Hepatocyte (in vitro differentiated cells): ENCODE data around the gene LGALS8. TPM values are rescaled to one million over a fixed set of nuclear protein-coding genes. Genes with fewer than 3 reads are reported as not detected.

ENCODE experiments used
- DNase-seq: peaks from one replicate; pipeline ENCODE4 v3.0.0-alpha.2; 2016; ENCODE audit warnings: low spot score
- H2AFZ ChIP-seq: fragments of 200-600 bp; sonication (generic); 2 replicates; pipeline ENCODE4 v1.6.0; 2016; ENCODE audit warnings: antibody characterized with exemption, mild to moderate bottlenecking
- H3K27ac ChIP-seq: fragments of 200-600 bp; sonication (generic); 2 replicates; pipeline ENCODE4 v1.5.1; 2016; ENCODE audit warnings: mild to moderate bottlenecking
- H3K27me3 ChIP-seq: fragments of 200-600 bp; sonication (generic); 2 replicates; pipeline ENCODE4 v1.6.1; 2016
- H3K36me3 ChIP-seq: fragments of 200-600 bp; sonication (generic); replicated peaks from 2 replicates; pipeline ENCODE4 v1.5.1; 2016; ENCODE audit warnings: low read depth; ENCODE audit not compliant: insufficient read depth
- H3K4me1 ChIP-seq: fragments of 200-600 bp; sonication (generic); 2 replicates; pipeline ENCODE4 v1.5.1; 2016; ENCODE audit warnings: mild to moderate bottlenecking, moderate library complexity; ENCODE audit not compliant: insufficient read depth
- H3K4me2 ChIP-seq: fragments of 200-600 bp; sonication (generic); 2 replicates; pipeline ENCODE4 v1.6.0; 2016
- H3K4me3 ChIP-seq: fragments of 200-600 bp; sonication (generic); 2 replicates; pipeline ENCODE4 v1.5.1; 2016; ENCODE audit warnings: mild to moderate bottlenecking
- H3K79me2 ChIP-seq: fragments of 200-600 bp; sonication (generic); 2 replicates; pipeline ENCODE4 v1.6.0; 2017; ENCODE audit warnings: mild to moderate bottlenecking
- H3K9me2 ChIP-seq: fragments of 200-600 bp; sonication (generic); replicated peaks from 2 replicates; pipeline ENCODE4 v1.6.0; 2017; ENCODE audit warnings: mild to moderate bottlenecking; ENCODE audit not compliant: insufficient read depth
- H3K9me3 ChIP-seq: fragments of 200-600 bp; sonication (generic); 2 replicates; pipeline ENCODE4 v1.5.1; 2016; ENCODE audit warnings: low read depth, mild to moderate bottlenecking
- H4K20me1 ChIP-seq: fragments of 200-600 bp; sonication (generic); 2 replicates; pipeline ENCODE4 v1.6.0; 2016; ENCODE audit warnings: mild to moderate bottlenecking; ENCODE audit not compliant: insufficient read depth, poor library complexity, severe bottlenecking
- EZH2 ChIP-seq: fragments of 200-600 bp; sonication (generic); IDR thresholded peaks from 2 replicates; pipeline ENCODE4 v1.6.1; 2016; ENCODE audit warnings: antibody characterized with exemption, mild to moderate bottlenecking, borderline replicate concordance
- EZH2phosphoT487 ChIP-seq: fragments of 200-600 bp; sonication (generic); IDR thresholded peaks from one replicate; pipeline ENCODE4 v1.6.1; 2018; ENCODE audit warnings: antibody characterized with exemption, mild to moderate bottlenecking, low read depth, moderate library complexity; ENCODE audit not compliant: unreplicated experiment, severe bottlenecking
- WGBS: methylation state at CpG from one replicate; pipeline ENCODE4 v1.1.6; 2016; ENCODE audit warnings: low lambda C conversion rate; ENCODE audit errors: missing lambda C conversion rate; 5-methylcytosine and 5-hydroxymethylcytosine counted together
- polyA plus RNA-seq: library from polyadenylated mRNA; unstranded; fragments of >200 nt; fragmentation: Nextera tagmentation; extraction: Ambion mirVana; gene quantifications from 2 replicates; pipeline ENCODE4 v1.2.1, GENCODE V29; 2016
- total RNA-seq: library from RNA; depleted of rRNA; stranded (reverse); fragments of >200 nt; gene quantifications from 2 replicates; pipeline ENCODE4 v1.2.3, GENCODE V29; 2014
- TF ChIP-seq, protein P1 (sequence below): fragments of 200-600 bp; sonication (generic); IDR thresholded peaks from 2 replicates; pipeline ENCODE4 v1.5.1; 2016; ENCODE audit warnings: antibody characterized with exemption, mild to moderate bottlenecking; ENCODE audit not compliant: poor library complexity

LGALS8 gene
- total and polyA plus RNA-seq, 2 experiments from 2014 or later, result 33.5 to 46.6 TPM

DNA sequence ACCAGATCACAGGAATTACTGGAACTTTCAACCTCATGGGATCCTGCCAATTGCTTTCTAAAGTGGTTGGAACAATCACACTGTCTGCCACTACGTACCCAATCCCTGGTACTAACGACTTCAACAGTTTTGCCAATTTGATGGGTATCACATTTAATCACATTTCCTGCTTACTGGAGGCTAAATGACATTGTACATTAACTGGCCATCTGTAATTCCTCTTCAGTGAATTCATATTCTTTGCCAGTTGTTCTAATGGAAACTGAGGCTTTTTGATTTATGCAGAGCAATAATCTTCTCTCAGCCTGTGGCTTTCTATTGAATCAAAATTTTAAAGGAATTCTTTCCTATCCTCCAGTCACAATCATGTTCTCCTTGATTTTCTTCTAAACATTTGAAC lies 38.2 kb downstream of the LGALS8 start:
- H3K27ac ChIP-seq, result no peak overlapping the region
- 86% methylated on average over 2 of the region's 2 CpGs for WGBS
- no peaks in the 10 kb centered on the region for H3K9me3 ChIP-seq
- no peak overlapping the region for H3K4me3 ChIP-seq
- H3K27me3 ChIP-seq, result no peaks in the 10 kb centered on the region
- H3K4me1 ChIP-seq, result no peaks in the 10 kb centered on the region
- H3K9me2 ChIP-seq, result no peaks in the 10 kb centered on the region
- no peaks in the 10 kb centered on the region for H3K79me2 ChIP-seq
- no peak for TF ChIP-seq EZH2
- TF ChIP-seq EZH2phosphoT487, result no peak
- TF ChIP-seq, protein P1, sequence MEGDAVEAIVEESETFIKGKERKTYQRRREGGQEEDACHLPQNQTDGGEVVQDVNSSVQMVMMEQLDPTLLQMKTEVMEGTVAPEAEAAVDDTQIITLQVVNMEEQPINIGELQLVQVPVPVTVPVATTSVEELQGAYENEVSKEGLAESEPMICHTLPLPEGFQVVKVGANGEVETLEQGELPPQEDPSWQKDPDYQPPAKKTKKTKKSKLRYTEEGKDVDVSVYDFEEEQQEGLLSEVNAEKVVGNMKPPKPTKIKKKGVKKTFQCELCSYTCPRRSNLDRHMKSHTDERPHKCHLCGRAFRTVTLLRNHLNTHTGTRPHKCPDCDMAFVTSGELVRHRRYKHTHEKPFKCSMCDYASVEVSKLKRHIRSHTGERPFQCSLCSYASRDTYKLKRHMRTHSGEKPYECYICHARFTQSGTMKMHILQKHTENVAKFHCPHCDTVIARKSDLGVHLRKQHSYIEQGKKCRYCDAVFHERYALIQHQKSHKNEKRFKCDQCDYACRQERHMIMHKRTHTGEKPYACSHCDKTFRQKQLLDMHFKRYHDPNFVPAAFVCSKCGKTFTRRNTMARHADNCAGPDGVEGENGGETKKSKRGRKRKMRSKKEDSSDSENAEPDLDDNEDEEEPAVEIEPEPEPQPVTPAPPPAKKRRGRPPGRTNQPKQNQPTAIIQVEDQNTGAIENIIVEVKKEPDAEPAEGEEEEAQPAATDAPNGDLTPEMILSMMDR, result no peak
- no peaks in the 10 kb centered on the region for H4K20me1 ChIP-seq
- DNase-seq, result no peak
- no peaks in the 10 kb centered on the region for H3K36me3 ChIP-seq
- no peak overlapping the region for H3K4me2 ChIP-seq
- H2AFZ ChIP-seq, result no peak overlapping the region

DNA sequence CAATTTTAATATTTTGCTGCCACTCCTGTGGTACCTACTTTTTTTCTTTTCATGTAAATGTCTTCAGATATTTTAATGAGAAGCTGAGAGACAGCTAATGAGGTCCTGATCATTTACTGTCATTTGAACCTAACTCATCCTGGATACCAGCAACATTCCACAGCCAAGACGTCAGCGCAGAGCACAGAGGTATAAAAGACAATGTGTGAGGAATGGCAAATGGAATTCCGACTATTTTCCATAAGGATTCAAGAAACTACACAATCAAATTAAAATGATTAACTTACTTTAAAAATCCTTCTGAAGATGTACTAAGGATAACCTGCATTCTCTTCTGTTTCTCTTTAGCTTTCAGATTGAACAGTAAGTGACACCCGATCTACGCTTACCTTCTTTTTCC lies 41.7 kb downstream of the LGALS8 start:
- Histone ChIP-seq H2AFZ (no peak overlapping the region), H3K4me2 (no peak overlapping the region), H3K27ac (no peak overlapping the region), H3K9me3 (no peaks in the 10 kb centered on the region), H3K4me1 (no peaks in the 10 kb centered on the region), H3K9me2 (no peaks in the 10 kb centered on the region), H3K27me3 (no peaks in the 10 kb centered on the region), H3K4me3 (no peak overlapping the region), H4K20me1 (no peaks in the 10 kb centered on the region), H3K79me2 (no peaks in the 10 kb centered on the region), H3K36me3 (no peaks in the 10 kb centered on the region)
- TF ChIP-seq EZH2phosphoT487, result no peak
- TF ChIP-seq EZH2, result no peak
- TF ChIP-seq, protein P1, result no peak
- no peak for DNase-seq
- 89% methylated on average over 5 of the region's 5 CpGs for WGBS

DNA sequence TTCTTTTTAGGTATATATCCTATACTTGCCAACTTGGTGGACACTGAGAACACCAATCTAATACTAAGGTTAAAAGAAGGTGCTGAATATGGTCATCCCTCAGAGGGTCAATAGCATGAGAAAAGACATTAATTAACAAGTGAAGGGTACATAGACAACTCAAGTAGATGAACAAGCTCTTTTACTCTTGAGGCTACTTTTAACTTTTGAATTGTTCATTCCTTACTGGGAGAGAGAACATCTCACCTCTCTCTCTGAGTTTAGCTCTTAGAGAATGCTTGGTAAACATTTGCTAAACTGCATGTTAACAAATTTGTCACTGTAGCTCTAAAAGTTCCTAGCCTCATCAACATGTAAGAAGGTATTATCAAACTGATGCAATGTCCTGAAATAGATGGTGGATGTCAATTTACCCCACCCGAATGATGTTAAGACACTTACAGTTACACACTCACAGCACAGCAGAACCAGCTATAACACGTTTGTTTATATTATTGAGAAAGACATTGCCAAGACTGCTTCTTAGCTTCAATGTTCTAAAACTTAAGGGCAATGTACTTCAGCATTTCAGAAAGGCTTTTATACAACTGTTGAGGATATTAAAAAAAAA lies 44.6 kb downstream of the LGALS8 start:
- Histone ChIP-seq H3K36me3 (no peaks in the 10 kb centered on the region), H3K4me1 (no peaks in the 10 kb centered on the region), H3K27me3 (no peaks in the 10 kb centered on the region), H3K4me2 (no peak overlapping the region), H3K79me2 (no peaks in the 10 kb centered on the region), H4K20me1 (no peaks in the 10 kb centered on the region), H3K9me2 (no peaks in the 10 kb centered on the region), H2AFZ (no peak overlapping the region), H3K4me3 (no peak overlapping the region), H3K9me3 (no peaks in the 10 kb centered on the region), H3K27ac (no peak overlapping the region)
- TF ChIP-seq, protein P1, result no peak
- no peak for TF ChIP-seq EZH2
- no peak for TF ChIP-seq EZH2phosphoT487
- DNase-seq, result no peak
- 94% methylated on average over 2 of the region's 2 CpGs for WGBS

DNA sequence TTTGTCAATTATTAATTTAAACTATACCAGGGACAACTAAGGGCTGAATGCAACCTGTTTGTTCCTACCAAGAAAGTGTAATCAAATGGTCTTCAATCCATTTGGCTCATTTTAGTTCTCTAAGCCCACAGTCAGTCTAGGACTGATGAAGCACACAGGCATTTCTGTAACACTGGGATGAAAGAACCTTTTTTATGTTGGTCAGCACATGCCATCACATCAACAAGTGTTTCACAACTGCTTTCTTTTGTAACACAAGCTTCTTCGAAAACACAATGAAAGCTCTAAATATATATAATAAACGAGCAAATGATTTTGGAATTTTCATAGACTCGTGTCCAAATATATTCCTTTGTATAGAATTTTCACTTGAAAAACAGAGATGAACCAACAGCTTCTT lies 51.7 kb downstream of the LGALS8 start:
- no peak overlapping the region for H3K4me3 ChIP-seq
- H3K36me3 ChIP-seq, result no peaks in the 10 kb centered on the region
- DNase-seq, result no peak
- 94% methylated on average over 3 of the region's 3 CpGs for WGBS
- no peak overlapping the region for H3K27ac ChIP-seq
- H3K9me3 ChIP-seq, result no peaks in the 10 kb centered on the region
- no peak overlapping the region for H2AFZ ChIP-seq
- no peaks in the 10 kb centered on the region for H3K9me2 ChIP-seq
- H3K4me1 ChIP-seq, result no peaks in the 10 kb centered on the region
- no peak overlapping the region for H3K4me2 ChIP-seq
- no peaks in the 10 kb centered on the region for H3K27me3 ChIP-seq
- no peaks in the 10 kb centered on the region for H4K20me1 ChIP-seq
- H3K79me2 ChIP-seq, result no peaks in the 10 kb centered on the region
- TF ChIP-seq, protein P1, result no peak
- TF ChIP-seq EZH2phosphoT487 (no peak), EZH2 (no peak)
